HCT116 (cell line): ENCODE measurements around the gene SRP54. TPM values are rescaled to one million over a fixed set of nuclear protein-coding genes. Genes with fewer than 3 reads are reported as not detected.

Experiments
- ATAC-seq: fragments of 200-7000 bp; cut with Tn5 transposase; 2 replicates; pipeline ENCODE4 v1.9.1; 2020; ENCODE audit warnings: mild to moderate bottlenecking, moderate library complexity
- BruUV-seq: library from RNA; stranded (reverse); fragments of 400-500 nt; replicated peaks from 2 replicates; lab custom pipeline; 2021; lab: Mats Ljungman, UMichigan
- CTCF ChIA-PET: fragments of 300-600 bp; sonication (Branson Sonifier 250); formaldehyde crosslinking; loops from one replicate; lab custom pipeline; 2021; ENCODE audit warnings: antibody characterized with exemption; lab: Charles Lee
- POLR2A ChIA-PET: fragments of 300-600, 350-600 bp; sonication (Branson Sonifier 250); formaldehyde crosslinking; loops from one replicate; lab custom pipeline; 2021; ENCODE audit warnings: antibody characterized with exemption; lab: Charles Lee
- RAD21 ChIA-PET, 2 experiments: fragments of 300-600 bp; sonication (Branson Sonifier 250); formaldehyde crosslinking; loops; one replicate each; lab custom pipeline; 2023; ENCODE audit warnings: low total read pairs in 2 of 2; ENCODE audit not compliant: uncharacterized antibody in 2 of 2, unreplicated experiment in 2 of 2, low non-redundant PET in 1 of 2; lab: Charles Lee
- DNase-seq: peaks from one replicate; pipeline ENCODE4 v3.0.0-alpha.2; 2010; ENCODE audit warnings: low read depth, low spot score
- H2AFZ ChIP-seq: fragments of 200-600 bp; shearing (Covaris generic), sonication (generic); 2 replicates; pipeline ENCODE4 v1.6.1; 2017; ENCODE audit warnings: low read depth, mixed run types, mixed read lengths, antibody characterized with exemption, low read length; ENCODE audit not compliant: poor library complexity, severe bottlenecking
- H3K27ac ChIP-seq: 2 replicates; pipeline ENCODE4 v1.5.1; 2012; ENCODE audit warnings: low read depth, low read length
- H3K27me3 ChIP-seq: fragments of 200-600 bp; sonication (generic); 2 replicates; pipeline ENCODE4 v1.6.1; 2016; ENCODE audit warnings: mixed run types, low read length, mixed read lengths; ENCODE audit not compliant: insufficient read depth
- H3K36me3 ChIP-seq, 2 experiments: fragments of 200-500 bp in 1 of 2; fragments of 200-600 bp in 1 of 2; sonication (Bioruptor generic) in 1 of 2; sonication (generic) in 1 of 2; 2 replicates each; pipeline versions ENCODE4 v1.5.1 to v1.6.1; 2014 to 2016; ENCODE audit warnings: low read length in 2 of 2, inconsistent platforms in 1 of 2, mixed read lengths in 1 of 2, mixed run types in 1 of 2; ENCODE audit not compliant: insufficient read depth in 2 of 2, control insufficient read depth in 1 of 2
- H3K4me1 ChIP-seq, 2 experiments: fragments of 200-600 bp in 1 of 2; sonication (generic) in 1 of 2; 2 replicates each; pipeline versions ENCODE4 v1.5.1 to v1.6.1; 2012 to 2017; ENCODE audit warnings: low read length in 2 of 2, inconsistent platforms in 1 of 2, mild to moderate bottlenecking in 1 of 2, mixed read lengths in 1 of 2, mixed run types in 1 of 2, moderate library complexity in 1 of 2; ENCODE audit not compliant: insufficient read depth in 2 of 2, control insufficient read depth in 1 of 2
- H3K4me2 ChIP-seq: fragments of 200-600 bp; sonication (generic); 2 replicates; pipeline ENCODE4 v1.6.1; 2017; ENCODE audit warnings: mixed run types, low read length, mixed read lengths
- H3K4me3 ChIP-seq, 2 experiments: fragments of 200-600 bp in 1 of 2; sonication (generic) in 1 of 2; replicated peaks in 1 of 2; 2 replicates each; pipeline ENCODE4 v1.5.1; 2011 to 2016; ENCODE audit warnings: low read length in 2 of 2, control low read depth in 1 of 2, low read depth in 1 of 2, mild to moderate bottlenecking in 1 of 2, mixed read lengths in 1 of 2, mixed run types in 1 of 2
- H3K79me2 ChIP-seq: fragments of 200-600 bp; sonication (generic); 2 replicates; pipeline ENCODE4 v1.6.1; 2017; ENCODE audit warnings: mild to moderate bottlenecking, mixed run types, low read length, moderate library complexity, mixed read lengths; ENCODE audit not compliant: insufficient read depth
- H3K9ac ChIP-seq: fragments of 200-600 bp; sonication (generic); 2 replicates; pipeline ENCODE4 v1.6.1; 2016; ENCODE audit warnings: low read length, mixed read lengths
- H3K9me2 ChIP-seq: fragments of 200-600 bp; sonication (generic), shearing (Covaris generic); 2 replicates; pipeline ENCODE4 v1.6.1; 2017; ENCODE audit warnings: mixed run types, mild to moderate bottlenecking, moderate library complexity; ENCODE audit not compliant: insufficient read depth
- H3K9me3 ChIP-seq, 2 experiments: fragments of 200-500 bp in 1 of 2; fragments of 200-600 bp in 1 of 2; sonication (Bioruptor generic) in 1 of 2; sonication (generic) in 1 of 2; 2 replicates each; pipeline ENCODE4 v1.6.1; 2014 to 2017; ENCODE audit warnings: low read length in 2 of 2, mixed read lengths in 2 of 2, inconsistent platforms in 1 of 2, low read depth in 1 of 2, mild to moderate bottlenecking in 1 of 2, mixed run types in 1 of 2, moderate library complexity in 1 of 2; ENCODE audit not compliant: control insufficient read depth in 1 of 2, insufficient read depth in 1 of 2
- H4K20me1 ChIP-seq: fragments of 200-600 bp; sonication (generic), shearing (Covaris generic); 2 replicates; pipeline ENCODE4 v1.6.1; 2017; ENCODE audit warnings: mixed run types, mild to moderate bottlenecking, moderate library complexity; ENCODE audit not compliant: insufficient read depth
- ATF3 ChIP-seq: IDR thresholded peaks from 2 replicates; pipeline ENCODE4 v1.6.1; 2012
- CBX3 ChIP-seq: IDR thresholded peaks from 2 replicates; pipeline ENCODE4 v1.6.1; 2012; ENCODE audit warnings: low read depth
- CEBPB ChIP-seq: IDR thresholded peaks from 2 replicates; pipeline ENCODE4 v1.6.1; 2012; ENCODE audit warnings: low read depth
- EGR1 ChIP-seq: IDR thresholded peaks from 2 replicates; pipeline ENCODE4 v1.6.1; 2012; ENCODE audit warnings: low read depth
- EZH2 ChIP-seq: fragments of 200-600 bp; sonication (generic); IDR thresholded peaks from 2 replicates; pipeline ENCODE4 v1.6.1; 2017; ENCODE audit warnings: antibody characterized with exemption, mixed run types
- EZH2phosphoT487 ChIP-seq: fragments of 200-600 bp; IDR thresholded peaks from 2 replicates; pipeline ENCODE4 v1.6.1; 2018; ENCODE audit warnings: antibody characterized with exemption, borderline replicate concordance
- FOSL1 ChIP-seq: IDR thresholded peaks from 2 replicates; pipeline ENCODE4 v1.6.1; 2012; ENCODE audit warnings: low read depth
- JUND ChIP-seq: IDR thresholded peaks from 2 replicates; pipeline ENCODE4 v1.6.1; 2012
- MAX ChIP-seq: IDR thresholded peaks from 2 replicates; pipeline ENCODE4 v1.6.1; 2012
- POLR2A ChIP-seq: IDR thresholded peaks from 2 replicates; pipeline ENCODE4 v1.7.0; 2011; ENCODE audit warnings: borderline replicate concordance; ENCODE audit not compliant: insufficient read depth, insufficient read length; ENCODE audit errors: extremely low read depth
- POLR2AphosphoS5 ChIP-seq: IDR thresholded peaks from 2 replicates; pipeline ENCODE4 v1.6.1; 2011; ENCODE audit warnings: mild to moderate bottlenecking, low read depth, low read length, moderate library complexity
- RAD21 ChIP-seq: IDR thresholded peaks from 2 replicates; pipeline ENCODE4 v1.6.1; 2012; ENCODE audit warnings: low read depth, mild to moderate bottlenecking
- SIN3A ChIP-seq: IDR thresholded peaks from 2 replicates; pipeline ENCODE4 v1.6.1; 2012; ENCODE audit warnings: low read depth
- SP1 ChIP-seq: IDR thresholded peaks from 2 replicates; pipeline ENCODE4 v1.6.1; 2012; ENCODE audit warnings: low read depth
- TCF7L2 ChIP-seq: IDR thresholded peaks from 2 replicates; pipeline ENCODE4 v1.7.0; 2011; ENCODE audit warnings: borderline replicate concordance, inconsistent platforms; ENCODE audit not compliant: insufficient read depth, insufficient read length; ENCODE audit errors: extremely low read depth
- YY1 ChIP-seq: IDR thresholded peaks from 2 replicates; pipeline ENCODE4 v1.6.1; 2011; ENCODE audit warnings: low read length, low read depth, moderate library complexity, mild to moderate bottlenecking; ENCODE audit not compliant: insufficient replicate concordance; ENCODE audit errors: extremely low read depth
- ZBTB33 ChIP-seq: IDR thresholded peaks from 2 replicates; pipeline ENCODE4 v1.6.1; 2011; ENCODE audit warnings: mild to moderate bottlenecking, low read length, moderate library complexity; ENCODE audit not compliant: insufficient replicate concordance; ENCODE audit errors: extremely low read depth
- ZFX ChIP-seq: fragments of 450-650 bp; IDR thresholded peaks from 2 replicates; pipeline ENCODE4 v1.6.1; 2017
- ZNF274 ChIP-seq: fragments of 200-500 bp; sonication (Bioruptor generic); IDR thresholded peaks from 2 replicates; pipeline ENCODE4 v1.6.1; 2014; ENCODE audit warnings: mild to moderate bottlenecking, low read depth, low read length, inconsistent platforms
- intact Hi-C: fragments of 100-400 bp; cut with micrococcal nuclease; formaldehyde crosslinking; loops from 2 replicates; pipeline ENCODE4 v1.10.0; 2022
- total RNA-seq: library from RNA; stranded (reverse); gene quantifications from one replicate; pipeline ENCODE4 v1.2.1, GENCODE V29; 2021; ENCODE audit not compliant: unreplicated experiment

SRP54 gene
- total RNA-seq, 1 experiment from 2014 or later: 53.0 TPM

GRCh38 chr14:34935488-34935887 lies 47.3 kb upstream of the SRP54 start:
- Histone ChIP-seq H3K4me1 (peaks cover 2 to 5% of the 10 kb centered on the region in 2 experiments; a peak in 2 of 4 replicates), H3K27ac (no peak overlapping the region), H3K9me2 (no peaks in the 10 kb centered on the region), H3K4me3 (no peak overlapping the region), H3K9ac (no peak overlapping the region), H3K27me3 (no peaks in the 10 kb centered on the region), H4K20me1 (no peaks in the 10 kb centered on the region), H3K36me3 (no peaks in the 10 kb centered on the region), H3K9me3 (no peaks in the 10 kb centered on the region), H2AFZ (no peak overlapping the region), H3K79me2 (no peaks in the 10 kb centered on the region), H3K4me2 (no peak overlapping the region)
- intact Hi-C loops: no loop called here
- no peak for ATAC-seq
- BruUV-seq: no TSS peak
- POLR2A ChIA-PET: no interaction called here
- RAD21 ChIA-PET: no interaction called here
- TF ChIP-seq MAX (no peak), EZH2 (no peak), SP1 (no peak), EZH2phosphoT487 (no peak), ZFX (no peak), ATF3 (no peak)
- CTCF ChIA-PET: no interaction called here
- DNase-seq: no peak

- intact Hi-C loops: no loop called here
- H2AFZ ChIP-seq: no peak overlapping the region
- ChIA-PET POLR2A (no interaction called here), CTCF (no interaction called here), RAD21 (no interaction called here)
- H3K4me1 ChIP-seq: no peaks in the 10 kb centered on the region
- H3K9me2 ChIP-seq: no peaks in the 10 kb centered on the region
- BruUV-seq: no TSS peak
- no peak overlapping the region for H3K4me2 ChIP-seq
- no peaks in the 10 kb centered on the region for H3K36me3 ChIP-seq
- H3K27ac ChIP-seq: no peak overlapping the region
- DNase-seq (no peak), ATAC-seq (no peak)
- no peaks in the 10 kb centered on the region for H3K9me3 ChIP-seq
- no peaks in the 10 kb centered on the region for H3K79me2 ChIP-seq
- no peak overlapping the region for H3K9ac ChIP-seq
- TF ChIP-seq EGR1 (no peak), RAD21 (no peak), SIN3A (no peak), ZNF274 (no peak), MAX (no peak), FOSL1 (no peak), YY1 (no peak), TCF7L2 (no peak), ATF3 (no peak), JUND (no peak), POLR2AphosphoS5 (no peak), CBX3 (no peak), EZH2 (no peak), ZBTB33 (no peak), POLR2A (no peak), CEBPB (no peak)
- H3K4me3 ChIP-seq: no peak overlapping the region
- no peaks in the 10 kb centered on the region for H4K20me1 ChIP-seq
- no peaks in the 10 kb centered on the region for H3K27me3 ChIP-seq
These were observed 45.4 kb upstream of the SRP54 start for GRCh38 chr14:34937442-34937841.
